Stimulated activated CD4-positive, alpha-beta T cell treated with anti-CD3 and anti-CD28 coated beads, Interleukin-15, amount 100 ng/mL, for 1 hour (primary cell): ENCODE measurements around the gene PELI3.
A peak's percentile ranks its signal among the peaks of the same experiment; 100 is the strongest.

Experiments used
- DNase-seq, 2 donors: peaks; one replicate each; pipeline ENCODE4 v3.0.0-alpha.2; 2020; ENCODE audit warnings: low read depth in 1 of 2, low spot score in 1 of 2

The PELI3 gene

GRCh38 chr11:66473608-66474515 lies 7.2 kb downstream of the PELI3 start:
- DNase-seq, result no peak

GRCh38 chr11:66475349-66476172 lies 8.9 kb downstream of the PELI3 start:
- DNase-seq, result no peak

GRCh38 chr11:66476173-66476840 lies 9.6 kb downstream of the PELI3 start:
- DNase-seq, result no peak

- no peak for DNase-seq
These were observed 10.1 kb downstream of the PELI3 start for GRCh38 chr11:66476841-66477251.

GRCh38 chr11:66477263-66478201 lies 10.8 kb downstream of the PELI3 start:
- DNase-seq, result no peak

GRCh38 chr11:66478729-66479393 lies 12.2 kb downstream of the PELI3 start:
- DNase-seq, result no peak

GRCh38 chr11:66479394-66480116 lies 12.8 kb downstream of the PELI3 start:
- DNase-seq, result no peak

GRCh38 chr11:66480117-66480938 lies 13.6 kb downstream of the PELI3 start, which contains the start of gene DPP3:
TSS of gene DPP3 (plus strand) at chr11:66480434. CDS start at chr11:66482201, 1,767 bp downstream.
- DNase-seq, result peak; percentile 88 to 90

- DNase-seq, result no peak
These were observed 18.2 kb downstream of the PELI3 start for GRCh38 chr11:66484806-66485380.

- DNase-seq, result no peak
These were observed 22.3 kb downstream of the PELI3 start for GRCh38 chr11:66488957-66489356.

- no peak for DNase-seq
These were observed 22.9 kb downstream of the PELI3 start for GRCh38 chr11:66489636-66490035.

- DNase-seq, result no peak
These were observed 24.7 kb downstream of the PELI3 start for GRCh38 chr11:66491315-66491935.

- DNase-seq, result no peak
These were observed 25.6 kb downstream of the PELI3 start for GRCh38 chr11:66492161-66492865.

- DNase-seq, result no peak
These were observed 26.4 kb downstream of the PELI3 start for GRCh38 chr11:66493130-66493529.

GRCh38 chr11:66494458-66494857 lies 27.8 kb downstream of the PELI3 start:
- DNase-seq, result no peak

- DNase-seq, result no peak
These were observed 28.2 kb downstream of the PELI3 start for GRCh38 chr11:66494935-66495334.

- no peak for DNase-seq
These were observed 28.7 kb downstream of the PELI3 start for GRCh38 chr11:66495401-66495854.
